ENCODE measurements around the gene MSMP. TPM values are rescaled to one million over a fixed set of nuclear protein-coding genes. Genes with fewer than 3 reads are reported as not detected.

The MSMP gene
- total RNA-seq, 4 donors from 2014 or later = not detected

DNA sequence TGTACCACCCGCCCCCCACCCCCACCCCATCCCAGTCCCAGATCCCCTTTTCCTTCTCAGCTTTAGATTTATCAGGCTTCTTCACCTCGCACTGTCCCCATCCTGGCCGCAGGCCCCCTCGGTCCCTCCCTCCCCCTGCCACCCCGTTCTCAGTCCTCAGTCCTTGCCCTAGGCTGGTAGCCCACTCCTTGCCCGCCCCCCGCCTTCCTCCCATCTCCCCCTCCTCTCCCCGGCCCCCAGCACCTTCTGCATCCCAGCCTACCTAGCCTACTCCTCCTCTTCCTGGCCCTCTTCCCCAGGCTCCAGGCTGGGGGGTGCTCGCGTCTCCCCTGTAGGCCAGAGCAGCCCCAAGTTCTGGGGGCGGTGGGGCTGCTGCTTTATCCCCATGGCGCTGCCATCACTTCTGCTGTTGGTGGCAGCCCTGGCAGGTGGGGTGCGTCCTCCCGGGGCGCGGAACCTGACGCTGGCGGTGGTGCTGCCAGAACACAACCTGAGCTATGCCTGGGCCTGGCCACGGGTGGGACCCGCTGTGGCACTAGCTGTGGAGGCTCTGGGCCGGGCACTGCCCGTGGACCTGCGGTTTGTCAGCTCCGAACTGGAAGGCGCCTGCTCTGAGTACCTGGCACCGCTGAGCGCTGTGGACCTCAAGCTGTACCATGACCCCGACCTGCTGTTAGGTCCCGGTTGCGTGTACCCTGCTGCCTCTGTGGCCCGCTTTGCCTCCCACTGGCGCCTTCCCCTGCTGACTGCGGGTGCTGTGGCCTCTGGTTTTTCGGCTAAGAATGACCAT, 38.1 kb upstream of the MSMP start:
- in situ Hi-C loops (cut with MboI; ENCODE audit: low pct_ligation_motif_present in 1 of 4, low pct_unique_long_range_greater_than_20kb in 1 of 4, low sequenced_read_pairs in 3 of 4) = loop anchor here in 2 of 4 donors (10.0 kb wide), 2 partner anchors 93 to 103 kb away; no protein-coding TSS in a partner anchor
- Histone ChIP-seq H3K4me1 (peaks cover 0 to 36% (median 12%) of the 10 kb centered on the region in 4 donors), H3K27ac (peak overlapping the region; percentile 66 to 89 (median 73)), H3K27me3 (no peaks in the 10 kb centered on the region), H3K36me3 (no peaks in the 10 kb centered on the region), H3K9me3 (no peaks in the 10 kb centered on the region), H3K4me3 (peak overlapping the region; percentile 28 to 55 (median 42))
- 60 to 92% methylated on average over 1 to 32 of the region's 34 CpGs for WGBS, 2 donors (ENCODE audit: low coverage in 1 of 2)
- intact Hi-C loops (cut with DNase I; ENCODE audit: low total_unique reads) = no loop called here
- no peak for DNase-seq
- TF ChIP-seq POLR2AphosphoS5 (IDR thresholded peaks at IDR 0.05) = no peak

DNA sequence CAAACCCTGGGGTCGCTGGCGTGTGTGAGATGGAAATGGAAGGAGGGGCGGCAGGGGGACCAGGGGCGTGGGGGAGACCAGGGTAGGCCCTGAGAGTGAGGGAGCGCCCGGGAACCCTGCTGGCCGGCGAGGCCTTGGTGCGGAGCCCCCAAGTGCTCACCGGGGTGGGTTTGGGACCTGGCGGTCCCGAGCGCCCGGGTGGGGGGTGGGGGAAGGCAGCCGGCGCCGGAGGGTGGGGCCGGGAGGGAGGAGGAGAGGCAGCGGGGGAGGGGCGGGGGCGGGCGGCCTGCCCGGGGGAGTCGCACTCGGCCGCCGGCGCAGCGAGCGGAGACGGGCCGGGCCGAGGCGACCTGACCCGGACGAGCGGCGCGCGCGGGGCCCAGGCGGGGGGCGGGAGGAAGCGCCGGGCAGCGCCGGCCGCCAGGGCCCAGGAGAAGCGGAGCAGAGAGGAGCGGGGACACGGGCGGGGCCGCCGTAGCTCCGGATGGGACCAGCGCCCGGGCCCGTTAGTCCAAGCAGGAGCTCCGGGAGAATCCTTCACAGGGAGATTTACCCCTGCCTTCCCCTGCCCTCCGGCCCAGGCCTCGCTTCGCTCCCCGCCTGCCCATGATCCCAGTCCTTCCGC, 37.3 kb upstream of the MSMP start, which contains the start of gene NPR2:
Gene NPR2, plus strand, starts transcription at position 295 of the 625 bp plus-strand sequence. CDS start 818 bp downstream, outside the sequence.
- no peak for DNase-seq
- WGBS, 2 donors (ENCODE audit: low coverage in 1 of 2) = 45 to 73% methylated on average over 29 to 52 of the region's 64 CpGs
- TF ChIP-seq POLR2AphosphoS5 (IDR thresholded peaks at IDR 0.05) (no peak), POLR2A (IDR thresholded peaks at IDR 0.05) (no peak), EP300 (IDR thresholded peaks at IDR 0.05; ENCODE audit: low read depth) (no peak)
- TF ChIP-seq, protein P1, sequence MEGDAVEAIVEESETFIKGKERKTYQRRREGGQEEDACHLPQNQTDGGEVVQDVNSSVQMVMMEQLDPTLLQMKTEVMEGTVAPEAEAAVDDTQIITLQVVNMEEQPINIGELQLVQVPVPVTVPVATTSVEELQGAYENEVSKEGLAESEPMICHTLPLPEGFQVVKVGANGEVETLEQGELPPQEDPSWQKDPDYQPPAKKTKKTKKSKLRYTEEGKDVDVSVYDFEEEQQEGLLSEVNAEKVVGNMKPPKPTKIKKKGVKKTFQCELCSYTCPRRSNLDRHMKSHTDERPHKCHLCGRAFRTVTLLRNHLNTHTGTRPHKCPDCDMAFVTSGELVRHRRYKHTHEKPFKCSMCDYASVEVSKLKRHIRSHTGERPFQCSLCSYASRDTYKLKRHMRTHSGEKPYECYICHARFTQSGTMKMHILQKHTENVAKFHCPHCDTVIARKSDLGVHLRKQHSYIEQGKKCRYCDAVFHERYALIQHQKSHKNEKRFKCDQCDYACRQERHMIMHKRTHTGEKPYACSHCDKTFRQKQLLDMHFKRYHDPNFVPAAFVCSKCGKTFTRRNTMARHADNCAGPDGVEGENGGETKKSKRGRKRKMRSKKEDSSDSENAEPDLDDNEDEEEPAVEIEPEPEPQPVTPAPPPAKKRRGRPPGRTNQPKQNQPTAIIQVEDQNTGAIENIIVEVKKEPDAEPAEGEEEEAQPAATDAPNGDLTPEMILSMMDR (IDR thresholded peaks at IDR 0.05) = no peak
- no peaks in the 10 kb centered on the region for H3K27me3 ChIP-seq
- peaks cover 0 to 36% (median 12%) of the 10 kb centered on the region in 4 donors for H3K4me1 ChIP-seq
- H3K9me3 ChIP-seq = no peaks in the 10 kb centered on the region
- in situ Hi-C loops (cut with MboI; ENCODE audit: low pct_ligation_motif_present in 1 of 4, low pct_unique_long_range_greater_than_20kb in 1 of 4, low sequenced_read_pairs in 3 of 4) = loop anchor here in 2 of 4 donors (10.0 kb wide), 2 partner anchors 93 to 103 kb away; no protein-coding TSS in a partner anchor
- H3K27ac ChIP-seq = peak within 1 kb of the TSS; percentile 66 to 89 (median 73)
- no peaks in the 10 kb centered on the region for H3K36me3 ChIP-seq
- intact Hi-C loops (cut with DNase I; ENCODE audit: low total_unique reads) = no loop called here
- peak within 1 kb of the TSS; percentile 28 to 55 (median 42) for H3K4me3 ChIP-seq

DNA sequence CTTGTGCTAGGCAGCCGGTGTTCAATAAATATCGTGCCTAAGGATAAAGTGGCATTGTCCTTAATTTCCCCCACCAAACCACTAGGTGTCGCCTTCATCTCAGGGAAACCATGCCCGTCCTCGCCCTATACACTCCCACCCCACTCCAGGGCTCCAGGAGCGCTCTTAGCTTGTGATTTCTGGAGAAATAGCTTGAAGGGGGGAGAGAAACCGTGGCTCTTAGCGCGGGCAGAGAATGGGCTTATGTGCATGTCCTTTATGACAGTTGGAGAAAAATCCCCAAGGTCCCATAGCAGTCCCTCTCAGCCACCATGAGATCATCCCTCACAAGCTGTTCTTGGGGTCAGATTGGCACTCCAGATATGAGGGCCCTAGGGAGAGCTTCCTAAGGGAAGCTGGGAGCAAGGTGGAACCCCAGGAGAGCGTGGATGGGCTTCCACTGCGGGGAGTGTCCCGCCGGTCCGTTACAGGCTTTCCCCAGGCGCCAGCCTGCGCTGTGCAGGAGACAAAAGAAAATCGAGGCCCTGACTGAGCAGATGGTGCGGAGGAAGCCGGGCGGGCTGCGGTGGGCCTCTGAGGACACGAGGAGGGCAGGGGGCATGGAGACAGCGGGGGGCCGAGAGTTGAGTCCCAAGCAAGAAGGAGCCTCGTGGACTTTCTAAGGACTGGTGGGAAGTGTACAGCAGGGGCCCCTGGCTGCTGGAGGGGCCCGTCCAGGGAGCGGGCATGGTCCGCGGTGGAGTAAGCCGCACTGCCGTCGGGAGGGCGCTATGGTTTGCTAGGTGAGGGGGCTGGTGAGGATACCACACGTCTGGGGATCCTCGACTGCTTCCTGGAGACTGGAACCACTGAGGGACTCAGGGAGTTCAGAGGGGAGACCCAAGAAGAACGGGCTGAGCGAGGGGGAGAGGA, 36.6 kb upstream of the MSMP start:
- in situ Hi-C loops (cut with MboI; ENCODE audit: low pct_ligation_motif_present in 1 of 4, low pct_unique_long_range_greater_than_20kb in 1 of 4, low sequenced_read_pairs in 3 of 4) (loop anchor here in 2 of 4 donors (10.0 kb wide), 2 partner anchors 94 to 104 kb away; no protein-coding TSS in a partner anchor), intact Hi-C loops (cut with DNase I; ENCODE audit: low total_unique reads) (no loop called here)
- Histone ChIP-seq H3K4me3 (peak overlapping the region in 3 of 4 donors; percentile 41 to 55 (median 43)), H3K9me3 (no peaks in the 10 kb centered on the region), H3K27me3 (no peaks in the 10 kb centered on the region), H3K4me1 (peaks cover 0 to 36% (median 12%) of the 10 kb centered on the region in 4 donors), H3K36me3 (peaks cover 0 to 3% (median 0%) of the 10 kb centered on the region in 4 donors), H3K27ac (peak overlapping the region; percentile 66 to 89 (median 73))
- WGBS, 2 donors (ENCODE audit: low coverage in 1 of 2) = 43 to 54% methylated on average over 13 to 37 of the region's 37 CpGs
- TF ChIP-seq EP300 (IDR thresholded peaks at IDR 0.05; ENCODE audit: low read depth) (no peak), POLR2AphosphoS5 (IDR thresholded peaks at IDR 0.05) (no peak), POLR2A (IDR thresholded peaks at IDR 0.05) (no peak)
- TF ChIP-seq, protein P1 (IDR thresholded peaks at IDR 0.05) = peak; percentile 84 to 92 (median 87)
- DNase-seq = peak; percentile 71

DNA sequence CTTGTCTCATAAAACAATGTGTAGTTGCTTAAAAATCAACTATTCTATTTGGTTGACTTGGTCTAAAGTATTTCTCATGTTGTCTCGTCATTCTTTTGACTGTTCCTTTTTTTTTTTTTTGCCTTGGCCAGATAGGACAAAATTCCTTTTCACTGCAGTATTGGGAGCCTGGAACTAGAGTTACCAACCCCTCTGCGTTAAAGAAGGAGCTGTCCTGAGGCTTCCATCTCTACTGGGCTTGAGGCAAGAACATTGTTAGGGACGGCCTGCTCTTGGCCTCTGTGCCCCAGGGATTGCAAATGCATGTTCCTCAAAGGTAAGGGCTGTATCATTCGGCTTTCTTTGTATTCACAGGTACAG, 35.9 kb upstream of the MSMP start:
- Histone ChIP-seq H3K4me1 (peaks cover 0 to 34% (median 12%) of the 10 kb centered on the region in 4 donors), H3K27me3 (no peaks in the 10 kb centered on the region), H3K36me3 (peaks cover 0 to 5% (median 0%) of the 10 kb centered on the region in 4 donors), H3K4me3 (no peak overlapping the region), H3K27ac (peak overlapping the region in 1 of 4 donors; percentile 67), H3K9me3 (no peaks in the 10 kb centered on the region)
- intact Hi-C loops (cut with DNase I; ENCODE audit: low total_unique reads) (no loop called here), in situ Hi-C loops (cut with MboI; ENCODE audit: low pct_ligation_motif_present in 1 of 4, low pct_unique_long_range_greater_than_20kb in 1 of 4, low sequenced_read_pairs in 3 of 4) (loop anchor here in 2 of 4 donors (10.0 kb wide), 2 partner anchors 95 to 105 kb away; no protein-coding TSS in a partner anchor)
- DNase-seq = no peak
- TF ChIP-seq EP300 (IDR thresholded peaks at IDR 0.05; ENCODE audit: low read depth) (no peak), POLR2A (IDR thresholded peaks at IDR 0.05) (no peak), POLR2AphosphoS5 (IDR thresholded peaks at IDR 0.05) (no peak)
- TF ChIP-seq, protein P1 (IDR thresholded peaks at IDR 0.05) = no peak
- WGBS, 2 donors (ENCODE audit: low coverage in 1 of 2) = 36 to 46% methylated on average over 1 to 4 of the region's 4 CpGs
